Raji (cell line): ENCODE data around the gene SYCN.

ENCODE experiments used
- POLR2A ChIP-seq: IDR thresholded peaks from 2 replicates; pipeline ENCODE4 v1.6.1; 2011; ENCODE audit warnings: low read depth, low read length, control low read depth; ENCODE audit not compliant: insufficient read depth

Gene SYCN

GRCh38 chr19:39158646-39159260 lies 45.3 kb downstream of the SYCN start:
- no peak for TF ChIP-seq POLR2A

DNA sequence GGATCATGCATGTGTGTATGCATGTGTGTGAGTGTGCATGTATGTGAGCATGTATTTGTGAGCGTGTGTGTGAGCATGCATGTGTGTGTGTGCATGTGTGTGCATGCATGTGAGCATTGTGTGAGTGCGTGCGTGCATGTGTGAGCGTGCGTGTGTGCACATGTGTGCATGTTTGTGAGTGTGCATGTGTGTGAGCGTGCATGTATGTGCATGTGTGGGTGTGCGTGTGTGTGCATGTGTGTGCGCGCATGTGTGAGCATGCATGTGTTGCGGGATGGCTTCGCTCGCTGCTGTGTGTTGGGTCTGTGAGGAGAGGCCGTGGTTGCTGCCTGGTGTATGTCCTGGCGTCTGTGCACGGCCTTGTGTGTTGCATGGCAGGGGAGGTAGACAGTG lies 46.1 kb downstream of the SYCN start:
- no peak for TF ChIP-seq POLR2A

DNA sequence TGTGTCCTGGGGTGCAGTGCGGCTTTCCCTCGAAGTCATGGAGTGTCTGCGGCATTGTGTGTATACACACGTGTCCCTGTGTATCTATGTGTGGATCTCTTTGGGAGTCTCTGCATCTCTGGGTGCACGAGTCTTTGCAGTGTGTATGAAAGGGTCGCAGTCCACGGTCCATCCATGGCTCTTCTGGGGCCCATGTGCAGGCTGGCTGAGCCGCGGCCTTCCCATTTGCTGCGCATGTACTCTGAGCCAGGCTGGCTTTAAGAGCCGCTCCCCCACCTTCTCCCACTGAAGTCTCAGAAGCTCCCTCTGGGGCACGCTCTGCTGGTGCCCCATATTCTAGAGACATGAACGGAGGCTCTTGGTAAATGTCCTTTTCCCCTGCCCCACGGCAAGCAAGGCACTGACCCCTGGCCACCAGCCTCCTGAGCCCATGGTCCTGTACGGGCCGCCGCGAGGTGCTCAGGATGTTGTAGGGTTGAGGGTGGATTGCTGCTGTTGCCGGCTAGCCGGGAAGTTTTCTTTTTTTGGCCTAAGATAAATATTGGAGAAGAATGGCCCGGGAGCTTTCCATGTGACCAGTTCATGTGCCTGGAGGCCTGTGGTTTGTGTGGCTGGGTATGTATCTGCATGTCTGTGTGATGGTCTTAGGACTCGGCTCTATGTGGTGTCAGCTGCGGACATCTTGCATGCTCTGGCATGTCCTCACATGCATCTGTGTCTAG lies 46.6 kb downstream of the SYCN start:
- no peak for TF ChIP-seq POLR2A

- TF ChIP-seq POLR2A, result no peak
Measured at GRCh38 chr19:39156326-39157230, 47.5 kb downstream of the SYCN start.

DNA sequence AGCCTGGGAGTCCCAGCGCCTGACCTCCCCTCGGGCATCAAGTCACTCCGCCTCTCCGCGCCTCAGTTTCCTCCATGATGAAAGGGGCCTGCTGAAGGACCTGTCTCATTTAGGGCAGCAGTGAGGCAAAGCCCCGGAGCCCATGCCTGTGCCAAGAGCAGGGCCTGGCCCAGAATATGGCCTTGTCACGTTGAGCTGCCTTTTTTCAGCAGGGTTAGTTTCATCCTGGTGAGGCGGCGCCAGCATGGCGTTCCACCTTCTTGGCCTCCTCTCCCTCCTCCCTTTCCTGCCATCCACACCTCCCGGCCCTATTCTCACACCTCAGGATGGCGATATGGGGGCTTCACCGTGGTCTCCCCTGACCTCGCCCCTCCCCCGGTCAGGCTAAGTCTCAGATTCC lies 48.3 kb downstream of the SYCN start:
- no peak for TF ChIP-seq POLR2A

DNA sequence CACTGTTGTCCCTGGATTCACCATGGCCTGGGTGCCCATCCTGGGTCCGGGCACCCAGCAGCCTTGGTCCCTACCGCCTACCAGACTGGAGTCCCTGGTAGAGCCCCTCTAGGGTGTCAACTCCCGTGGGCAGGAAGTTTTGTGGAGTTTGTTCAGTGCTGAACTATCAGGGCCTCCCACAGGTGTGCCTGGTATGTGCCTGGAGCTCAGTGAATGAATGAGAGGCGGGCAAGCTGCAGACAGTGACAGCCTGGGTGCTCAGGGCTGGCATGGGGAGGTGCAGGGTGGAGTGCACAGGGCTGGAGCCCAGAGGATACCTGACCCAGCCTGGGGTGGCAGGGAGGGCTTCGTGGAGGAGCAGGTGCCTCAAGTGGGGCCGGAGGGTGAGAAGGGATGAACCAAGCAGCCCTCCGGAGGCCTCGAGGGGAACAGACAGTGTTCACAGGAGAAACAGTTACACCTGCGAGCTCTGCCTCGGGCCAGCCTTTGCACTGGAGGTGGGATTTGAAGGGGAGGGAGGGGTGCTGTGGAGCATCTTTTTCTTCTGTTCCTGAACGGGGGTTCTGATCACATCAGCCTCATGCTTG lies 48.9 kb downstream of the SYCN start:
- TF ChIP-seq POLR2A, result no peak

DNA sequence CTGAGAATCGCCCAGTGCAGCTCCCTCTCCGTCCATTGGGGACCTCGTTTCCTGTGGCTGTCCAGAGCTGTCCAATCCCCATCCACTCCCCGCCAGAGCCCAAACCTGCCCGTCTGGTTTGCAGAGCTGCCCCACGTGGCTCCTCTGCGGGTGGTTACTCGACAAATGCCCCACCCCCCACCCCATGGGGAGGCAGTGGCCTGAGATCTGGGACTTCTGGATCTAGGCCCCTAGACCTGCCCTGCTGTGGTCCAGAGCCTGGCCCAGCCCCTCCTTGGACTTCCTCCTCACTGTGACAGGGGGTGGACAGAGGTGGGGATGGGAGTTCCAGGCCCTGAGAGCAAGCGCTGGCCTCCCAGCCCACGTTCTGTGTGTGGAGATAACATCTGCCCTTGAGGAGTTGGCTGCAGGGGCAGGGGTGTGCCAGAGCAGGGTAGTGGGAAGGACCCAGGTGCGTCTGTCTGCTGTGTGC lies 49.4 kb downstream of the SYCN start:
- TF ChIP-seq POLR2A, result no peak

DNA sequence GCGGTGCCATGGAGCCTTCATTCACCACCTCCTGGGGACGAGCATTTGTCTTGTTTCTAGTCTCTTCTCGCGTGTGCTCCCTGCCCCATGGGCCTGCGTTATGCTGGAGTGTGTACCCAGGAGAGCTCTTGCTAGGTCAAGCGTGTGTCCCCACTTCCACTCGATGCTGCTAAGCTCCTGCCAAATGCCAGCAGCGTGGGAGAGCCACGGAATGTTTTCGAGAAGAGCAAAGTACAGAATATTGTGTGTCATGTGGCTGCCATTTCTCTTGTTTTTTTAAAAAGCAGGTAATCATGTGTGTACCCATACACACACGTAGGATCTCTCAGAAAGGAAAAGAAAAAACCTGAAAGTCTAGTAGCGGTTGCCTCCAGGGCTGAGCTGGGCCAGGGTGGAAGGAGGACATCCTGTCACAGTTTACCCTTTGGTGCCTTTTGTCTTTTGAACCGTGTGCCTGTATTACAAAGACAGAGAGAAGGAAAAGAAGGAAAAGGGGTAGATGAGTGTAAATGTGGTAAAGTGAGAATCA lies 49.9 kb downstream of the SYCN start:
- no peak for TF ChIP-seq POLR2A
